Body of pancreas (tissue), 4 donors: ENCODE results near the gene SP100. TPM values are rescaled to one million over a fixed set of nuclear protein-coding genes. Genes with fewer than 3 reads are reported as not detected.
"Not testable (repeated sequence)": the region's sequence is repeated elsewhere in the genome, so short reads cannot be mapped to it uniquely, and the experiment has no call there.

ENCODE experiments used
- ATAC-seq: fragments of 150-250 bp; one replicate; pipeline ENCODE4 v1.9.1; 2016
- DNase-seq, 4 donors: peaks; one replicate each; pipeline ENCODE4 v3.0.0-alpha.2; 2019
- H3K27ac ChIP-seq, 4 donors: fragments of 200-600 bp; sonication (generic); 1 replicate in 3 of 4; 2 replicates in 1 of 4; pipeline versions ENCODE4 v1.5.1 to v1.6.1; 2016 to 2019; ENCODE audit warnings: mild to moderate bottlenecking in 1 of 4, mixed read lengths in 1 of 4, moderate library complexity in 1 of 4
- H3K27me3 ChIP-seq, 2 donors: fragments of 200-600 bp; sonication (generic); one replicate each; pipeline ENCODE4 v1.6.0; 2016; ENCODE audit warnings: mild to moderate bottlenecking in 1 of 2
- H3K36me3 ChIP-seq, 2 donors: fragments of 200-600 bp; sonication (generic); replicated peaks in 1 of 2; 2 replicates each; pipeline ENCODE4 v1.5.1; 2016; ENCODE audit warnings: low read depth in 2 of 2; ENCODE audit not compliant: insufficient read depth in 1 of 2
- H3K4me1 ChIP-seq: fragments of 200-600 bp; sonication (generic); one replicate; pipeline ENCODE4 v1.6.0; 2016
- H3K4me3 ChIP-seq, 2 donors: fragments of 200-600 bp; sonication (generic); 1 replicate in 1 of 2; 2 replicates in 1 of 2; pipeline ENCODE4 v1.5.1; 2016 to 2019
- H3K9me3 ChIP-seq, 3 donors: fragments of 200-600 bp; sonication (generic); 1 replicate in 2 of 3; 2 replicates in 1 of 3; pipeline ENCODE4 v1.5.1; 2016
- CTCF ChIP-seq, 7 experiments: fragments of 450-650 bp in 4 of 7; fragments of 200-600 bp in 3 of 7; sonication (generic) in 3 of 7; IDR thresholded peaks; one replicate each; pipeline ENCODE4 v1.5.1; 2016 to 2019; ENCODE audit warnings: antibody characterized with exemption in 7 of 7
- POLR2A ChIP-seq, 3 donors: fragments of 450-650 bp; IDR thresholded peaks; one replicate each; pipeline ENCODE4 v1.6.1; 2016; ENCODE audit warnings: antibody characterized with exemption in 3 of 3, mild to moderate bottlenecking in 2 of 3
- WGBS, 2 donors: methylation state at CpG; one replicate each; pipeline ENCODE4 v1.1.5; 2017; 5-methylcytosine and 5-hydroxymethylcytosine counted together
- intact Hi-C: fragments of 100-400 bp; cut with DNase I; formaldehyde crosslinking; loops from one replicate; pipeline ENCODE4 v1.15.1; 2023
- total RNA-seq, 2 donors: library from RNA; depleted of rRNA; stranded (reverse); fragments of >200 nt; gene quantifications; one replicate each; pipeline ENCODE4 v1.1.0, GENCODE V29; 2016

Gene SP100
- total RNA-seq, 2 donors from 2014 or later = 71.9 to 73.2 TPM

- TF ChIP-seq CTCF (IDR thresholded peaks at IDR 0.05) = no peak
- TF ChIP-seq POLR2A (IDR thresholded peaks at IDR 0.05) = no peak
- Histone ChIP-seq H3K27ac (no peak overlapping the region), H3K4me1 (no peaks in the 10 kb centered on the region), H3K4me3 (no peak overlapping the region), H3K9me3 (no peaks in the 10 kb centered on the region), H3K36me3 (peaks cover 0 to 2% of the 10 kb centered on the region in 2 donors), H3K27me3 (no peaks in the 10 kb centered on the region)
- 92 to 96% methylated on average over 2 of the region's 2 CpGs for WGBS, 2 donors
- intact Hi-C loops = no loop called here
- ATAC-seq = no peak
- no peak for DNase-seq
Measured at GRCh38 chr2:230435431-230435830, 19.4 kb downstream of the SP100 start.

- intact Hi-C loops, H3K36me3 ChIP-seq, H3K27me3 ChIP-seq, H3K4me1 ChIP-seq, ATAC-seq, DNase-seq, H3K27ac ChIP-seq, H3K9me3 ChIP-seq, H3K4me3 ChIP-seq: not testable (repeated sequence)
Measured at GRCh38 chr2:230439121-230439520, 23.1 kb downstream of the SP100 start.

GRCh38 chr2:230439590-230439989 is 23.6 kb downstream of the SP100 start:
- no peak overlapping the region for H3K4me3 ChIP-seq

GRCh38 chr2:230441227-230441897 is 25.4 kb downstream of the SP100 start:
- intact Hi-C loops = no loop called here
- Histone ChIP-seq H3K27me3 (no peaks in the 10 kb centered on the region), H3K4me1 (no peaks in the 10 kb centered on the region), H3K9me3 (no peaks in the 10 kb centered on the region), H3K27ac (peak overlapping the region in 1 of 4 donors; percentile 10), H3K4me3 (no peak overlapping the region), H3K36me3 (peaks cover 7% of the 10 kb centered on the region in 2 donors)
- TF ChIP-seq POLR2A (IDR thresholded peaks at IDR 0.05) (no peak), CTCF (IDR thresholded peaks at IDR 0.05) (no peak)
- DNase-seq (peak in 2 of 4 donors; percentile 21 to 47), ATAC-seq (peak; percentile 35)
- WGBS, 2 donors = 60 to 85% methylated on average over 4 of the region's 4 CpGs

More at GRCh38 chr2:230439590-230439989, 23.6 kb downstream of the SP100 start:
- 27 to 58% methylated on average over 2 of the region's 2 CpGs for WGBS, 2 donors
- Histone ChIP-seq H3K27ac (no peak overlapping the region), H3K36me3 (peaks cover 4 to 6% of the 10 kb centered on the region in 2 donors), H3K9me3 (no peaks in the 10 kb centered on the region), H3K4me1 (no peaks in the 10 kb centered on the region), H3K27me3 (no peaks in the 10 kb centered on the region)
- DNase-seq = no peak
- TF ChIP-seq CTCF (IDR thresholded peaks at IDR 0.05) (no peak), POLR2A (IDR thresholded peaks at IDR 0.05) (no peak)
- ATAC-seq = no peak
- intact Hi-C loops = no loop called here

- intact Hi-C loops = no loop called here
Measured at GRCh38 chr2:230443541-230443940, 27.5 kb downstream of the SP100 start.

More at GRCh38 chr2:230443541-230443940, 27.5 kb downstream of the SP100 start:
- no peak for ATAC-seq
- Histone ChIP-seq H3K4me1 (no peaks in the 10 kb centered on the region), H3K27ac (no peak overlapping the region), H3K36me3 (peaks cover 7 to 10% of the 10 kb centered on the region in 2 donors), H3K9me3 (no peaks in the 10 kb centered on the region), H3K27me3 (no peaks in the 10 kb centered on the region), H3K4me3 (no peak overlapping the region)
- TF ChIP-seq POLR2A (IDR thresholded peaks at IDR 0.05) = no peak
- no peak for TF ChIP-seq CTCF (IDR thresholded peaks at IDR 0.05)
- DNase-seq = no peak
- 87 to 94% methylated on average over 2 of the region's 2 CpGs for WGBS, 2 donors
